SK-N-SH (cell line): Measurements from ENCODE around the gene RPA1. TPM values are rescaled to one million over a fixed set of nuclear protein-coding genes. Genes with fewer than 3 reads are reported as not detected.

Source experiments
- CTCF ChIA-PET: fragments of 300-600, 350-600 bp; formaldehyde crosslinking; extraction: SDS; loops from one replicate; lab custom pipeline; 2021; lab: Yijun Ruan, JAX
- POLR2A ChIA-PET: fragments of 350-600 bp; sonication (Branson Sonifier 250); formaldehyde crosslinking; extraction: SDS; loops from one replicate; lab custom pipeline; 2020; ENCODE audit warnings: antibody characterized with exemption, inconsistent platforms; lab: Yijun Ruan, JAX
- DNase-seq: peaks from one replicate; pipeline ENCODE4 v3.0.0; 2012
- H2AFZ ChIP-seq: fragments of 200-600 bp; sonication (generic); 2 replicates; pipeline ENCODE4 v1.8.1; 2016; ENCODE audit warnings: antibody characterized with exemption, mild to moderate bottlenecking, low read depth
- H3F3A ChIP-seq: fragments of 200-600 bp; sonication (generic); replicated peaks from 2 replicates; pipeline ENCODE3; 2016; ENCODE audit warnings: antibody characterized with exemption, mild to moderate bottlenecking; ENCODE audit not compliant: insufficient read depth
- H3K27ac ChIP-seq, 2 experiments: fragments of 200-500 bp in 1 of 2; fragments of 200-600 bp in 1 of 2; sonication (Bioruptor generic) in 1 of 2; sonication (generic), shearing (Covaris generic) in 1 of 2; 2 replicates each; pipeline versions ENCODE4 v1.5.1 to v1.6.1; 2014 to 2016; ENCODE audit warnings: low read depth in 2 of 2, inconsistent platforms in 1 of 2, low read length in 1 of 2, mild to moderate bottlenecking in 1 of 2, mixed read lengths in 1 of 2
- H3K27me3 ChIP-seq: fragments of 200-600 bp; sonication (generic), shearing (Covaris generic); 2 replicates; pipeline ENCODE4 v1.6.1; 2016; ENCODE audit warnings: mixed run types; ENCODE audit not compliant: insufficient read depth
- H3K36me3 ChIP-seq, 2 experiments: fragments of 200-500 bp in 1 of 2; fragments of 200-600 bp in 1 of 2; sonication (Bioruptor generic) in 1 of 2; sonication (generic) in 1 of 2; replicated peaks in 1 of 2; 2 replicates each; pipeline versions ENCODE3 to v1.5.1; 2014 to 2016; ENCODE audit warnings: low read length in 1 of 2, mild to moderate bottlenecking in 1 of 2; ENCODE audit not compliant: insufficient read depth in 2 of 2, control insufficient read depth in 1 of 2
- H3K4me1 ChIP-seq, 2 experiments: fragments of 200-500 bp in 1 of 2; fragments of 200-600 bp in 1 of 2; sonication (Bioruptor generic) in 1 of 2; sonication (generic), shearing (Covaris generic) in 1 of 2; 2 replicates each; pipeline versions ENCODE4 v1.5.1 to v1.6.1; 2014 to 2016; ENCODE audit warnings: low read depth in 1 of 2, low read length in 1 of 2, mixed run types in 1 of 2; ENCODE audit not compliant: insufficient read depth in 2 of 2, control insufficient read depth in 1 of 2
- H3K4me2 ChIP-seq: fragments of 200-600 bp; sonication (generic), shearing (Covaris generic); 2 replicates; pipeline ENCODE4 v1.6.1; 2017; ENCODE audit warnings: mixed run types
- H3K4me3 ChIP-seq, 2 experiments: fragments of 200-500 bp in 1 of 2; fragments of 200-600 bp in 1 of 2; sonication (Bioruptor generic) in 1 of 2; sonication (generic), shearing (Covaris generic) in 1 of 2; 2 replicates each; pipeline versions ENCODE4 v1.5.1 to v1.8.1; 2014 to 2016; ENCODE audit warnings: low read depth in 2 of 2, inconsistent platforms in 1 of 2, low read length in 1 of 2, mild to moderate bottlenecking in 1 of 2, mixed read lengths in 1 of 2, moderate library complexity in 1 of 2
- H3K79me2 ChIP-seq: fragments of 200-600 bp; sonication (generic); 2 replicates; pipeline ENCODE4 v1.8.1; 2017; ENCODE audit warnings: mild to moderate bottlenecking; ENCODE audit not compliant: insufficient read depth
- H3K9ac ChIP-seq: fragments of 200-600 bp; sonication (generic); 2 replicates; pipeline ENCODE4 v1.6.1; 2017; ENCODE audit warnings: mixed run types
- H3K9me2 ChIP-seq: fragments of 200-600 bp; sonication (generic); 2 replicates; pipeline ENCODE4 v1.6.1; 2017; ENCODE audit warnings: mixed run types
- H3K9me3 ChIP-seq: fragments of 200-600 bp; sonication (generic); 2 replicates; pipeline ENCODE4 v1.6.1; 2017; ENCODE audit warnings: mixed run types, mild to moderate bottlenecking, moderate library complexity
- H4K20me1 ChIP-seq: fragments of 200-600 bp; sonication (generic); 2 replicates; pipeline ENCODE4 v1.6.1; 2017; ENCODE audit warnings: mild to moderate bottlenecking, mixed run types; ENCODE audit not compliant: insufficient read depth
- CHD2 ChIP-seq: fragments of 150-350 bp; IDR thresholded peaks from 2 replicates; pipeline ENCODE4 v1.6.1; 2018; ENCODE audit warnings: low read length; ENCODE audit not compliant: partially characterized antibody
- EP300 ChIP-seq, 2 experiments: IDR thresholded peaks; 2 replicates each; pipeline versions ENCODE4 v1.4.0 to v1.6.1; 2012; ENCODE audit warnings: borderline replicate concordance in 1 of 2, low read depth in 1 of 2, low read length in 1 of 2
- FOXJ3 ChIP-seq: sonication (generic); formaldehyde crosslinking; IDR thresholded peaks from 2 replicates; pipeline ENCODE4 v1.5.1; 2020; ENCODE audit warnings: mild to moderate bottlenecking, missing genetic modification reagents
- GATA2 ChIP-seq: sonication (generic); formaldehyde crosslinking; IDR thresholded peaks from 2 replicates; pipeline ENCODE4 v1.5.0; 2020; ENCODE audit warnings: mild to moderate bottlenecking, missing genetic modification reagents
- JUND ChIP-seq: IDR thresholded peaks from 2 replicates; pipeline ENCODE4 v1.4.0; 2012
- MEF2A ChIP-seq: IDR thresholded peaks from 2 replicates; pipeline ENCODE4 v1.4.0; 2012; ENCODE audit warnings: low read depth, borderline replicate concordance
- NRF1 ChIP-seq: IDR thresholded peaks from 2 replicates; pipeline ENCODE4 v1.6.1; 2012; ENCODE audit warnings: low read depth, mild to moderate bottlenecking, low read length
- POLR2AphosphoS5 ChIP-seq: IDR thresholded peaks from 2 replicates; pipeline ENCODE4 v1.6.1; 2012; ENCODE audit warnings: low read depth, low read length
- RAD21 ChIP-seq: IDR thresholded peaks from 2 replicates; pipeline ENCODE4 v1.6.1; 2012; ENCODE audit warnings: mild to moderate bottlenecking, low read length
- SMC3 ChIP-seq: IDR thresholded peaks from 2 replicates; pipeline ENCODE4 v1.6.1; 2012; ENCODE audit warnings: low read depth, low read length, improper control_type of control experiment
- TCF12 ChIP-seq: IDR thresholded peaks from 2 replicates; pipeline ENCODE4 v1.4.0; 2012
- WGBS: methylation state at CpG from one replicate; pipeline ENCODE4 v1.1.6; 2017; ENCODE audit warnings: low lambda C conversion rate; 5-methylcytosine and 5-hydroxymethylcytosine counted together
- polyA plus RNA-seq, 3 experiments: library from polyadenylated mRNA; depleted of rRNA; stranded (reverse); fragments of >200 nt; gene quantifications; 2 replicates each; pipeline ENCODE4 v1.2.3, GENCODE V29; 2012
- TF ChIP-seq, protein P1 (sequence below): IDR thresholded peaks from 2 replicates; pipeline ENCODE4; 2012
- TF ChIP-seq, protein P2 (sequence below): IDR thresholded peaks from 2 replicates; pipeline ENCODE4 v1.4.0; 2012; ENCODE audit warnings: low read depth, borderline replicate concordance
- TF ChIP-seq, protein P3 (sequence below): IDR thresholded peaks from 2 replicates; pipeline ENCODE4 v1.6.1; 2012; ENCODE audit warnings: mild to moderate bottlenecking, low read depth, low read length, moderate library complexity
- TF ChIP-seq, protein P4 (sequence below): fragments of 150-350 bp; IDR thresholded peaks from 2 replicates; pipeline ENCODE4 v1.6.1; 2017; ENCODE audit warnings: antibody characterized with exemption, low read length, low read depth, borderline replicate concordance

The RPA1 gene
- polyA plus RNA-seq, 1 of the 3 experiments (the other 2 are of a cell fraction), result 47.2 TPM

DNA sequence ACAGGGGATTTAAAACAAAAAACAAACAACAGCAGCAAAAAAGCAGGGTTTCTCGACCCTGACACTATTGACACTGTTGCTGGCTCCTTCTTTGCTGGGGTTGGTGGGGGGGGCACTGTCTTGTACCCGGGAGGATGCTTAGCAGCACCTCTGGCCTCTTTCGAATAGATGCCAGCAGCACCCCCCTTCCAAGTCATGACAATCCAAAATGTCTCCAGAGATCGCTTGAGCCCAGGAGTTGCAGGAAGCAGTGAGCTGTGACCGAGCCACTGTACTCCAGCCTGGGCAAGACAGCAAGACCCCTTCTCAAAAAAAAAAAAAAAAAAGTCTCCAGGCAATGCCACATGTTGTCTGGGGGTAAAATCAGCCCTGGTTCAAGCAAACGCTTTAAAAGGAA is 47.6 kb upstream of the RPA1 start (continued):
- TF ChIP-seq, protein P1, sequence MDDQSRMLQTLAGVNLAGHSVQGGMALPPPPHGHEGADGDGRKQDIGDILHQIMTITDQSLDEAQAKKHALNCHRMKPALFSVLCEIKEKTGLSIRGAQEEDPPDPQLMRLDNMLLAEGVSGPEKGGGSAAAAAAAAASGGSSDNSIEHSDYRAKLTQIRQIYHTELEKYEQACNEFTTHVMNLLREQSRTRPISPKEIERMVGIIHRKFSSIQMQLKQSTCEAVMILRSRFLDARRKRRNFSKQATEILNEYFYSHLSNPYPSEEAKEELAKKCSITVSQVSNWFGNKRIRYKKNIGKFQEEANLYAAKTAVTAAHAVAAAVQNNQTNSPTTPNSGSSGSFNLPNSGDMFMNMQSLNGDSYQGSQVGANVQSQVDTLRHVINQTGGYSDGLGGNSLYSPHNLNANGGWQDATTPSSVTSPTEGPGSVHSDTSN, result no peak
- TF ChIP-seq GATA2, result no peak
- TF ChIP-seq, protein P2, sequence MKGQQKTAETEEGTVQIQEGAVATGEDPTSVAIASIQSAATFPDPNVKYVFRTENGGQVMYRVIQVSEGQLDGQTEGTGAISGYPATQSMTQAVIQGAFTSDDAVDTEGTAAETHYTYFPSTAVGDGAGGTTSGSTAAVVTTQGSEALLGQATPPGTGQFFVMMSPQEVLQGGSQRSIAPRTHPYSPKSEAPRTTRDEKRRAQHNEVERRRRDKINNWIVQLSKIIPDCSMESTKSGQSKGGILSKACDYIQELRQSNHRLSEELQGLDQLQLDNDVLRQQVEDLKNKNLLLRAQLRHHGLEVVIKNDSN, result no peak

DNA sequence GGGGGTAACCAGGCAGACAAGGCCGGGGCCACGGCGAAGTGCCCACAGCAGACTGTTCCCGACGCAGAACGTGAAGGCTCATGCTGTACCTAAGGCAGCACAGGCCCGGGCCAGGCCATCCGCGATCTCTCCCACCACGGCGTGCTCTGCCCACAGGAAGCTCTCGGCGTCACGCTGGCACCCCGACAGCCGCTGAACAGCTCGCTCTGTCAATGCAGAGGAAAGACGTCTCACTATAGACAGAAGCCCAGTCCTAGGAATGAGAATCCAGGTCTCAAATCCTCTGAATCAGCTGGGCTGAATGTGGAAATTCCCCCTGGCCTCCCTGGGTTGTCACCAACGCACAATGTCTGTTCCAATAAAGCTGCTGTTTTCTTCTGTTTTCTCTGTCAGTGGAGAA is 46.5 kb upstream of the RPA1 start:
- WGBS, result 90% methylated on average over 18 of the region's 19 CpGs
- POLR2A ChIA-PET, result interaction anchor here (1.3 to 2.2 kb wide), 2 partner anchors 58 to 66 kb away, joined by 5 to 9 read pairs; partner anchors contain the start of gene WDR81
- Histone ChIP-seq H3K27ac (peak overlapping the region in 1 of 2 experiments; percentile 18; a peak in 2 of 4 replicates), H2AFZ (no peak overlapping the region), H3K9me3 (no peaks in the 10 kb centered on the region)
- DNase-seq, result no peak
- no peak for TF ChIP-seq FOXJ3 (CRISPR knock-in tag)
- TF ChIP-seq, protein P3, sequence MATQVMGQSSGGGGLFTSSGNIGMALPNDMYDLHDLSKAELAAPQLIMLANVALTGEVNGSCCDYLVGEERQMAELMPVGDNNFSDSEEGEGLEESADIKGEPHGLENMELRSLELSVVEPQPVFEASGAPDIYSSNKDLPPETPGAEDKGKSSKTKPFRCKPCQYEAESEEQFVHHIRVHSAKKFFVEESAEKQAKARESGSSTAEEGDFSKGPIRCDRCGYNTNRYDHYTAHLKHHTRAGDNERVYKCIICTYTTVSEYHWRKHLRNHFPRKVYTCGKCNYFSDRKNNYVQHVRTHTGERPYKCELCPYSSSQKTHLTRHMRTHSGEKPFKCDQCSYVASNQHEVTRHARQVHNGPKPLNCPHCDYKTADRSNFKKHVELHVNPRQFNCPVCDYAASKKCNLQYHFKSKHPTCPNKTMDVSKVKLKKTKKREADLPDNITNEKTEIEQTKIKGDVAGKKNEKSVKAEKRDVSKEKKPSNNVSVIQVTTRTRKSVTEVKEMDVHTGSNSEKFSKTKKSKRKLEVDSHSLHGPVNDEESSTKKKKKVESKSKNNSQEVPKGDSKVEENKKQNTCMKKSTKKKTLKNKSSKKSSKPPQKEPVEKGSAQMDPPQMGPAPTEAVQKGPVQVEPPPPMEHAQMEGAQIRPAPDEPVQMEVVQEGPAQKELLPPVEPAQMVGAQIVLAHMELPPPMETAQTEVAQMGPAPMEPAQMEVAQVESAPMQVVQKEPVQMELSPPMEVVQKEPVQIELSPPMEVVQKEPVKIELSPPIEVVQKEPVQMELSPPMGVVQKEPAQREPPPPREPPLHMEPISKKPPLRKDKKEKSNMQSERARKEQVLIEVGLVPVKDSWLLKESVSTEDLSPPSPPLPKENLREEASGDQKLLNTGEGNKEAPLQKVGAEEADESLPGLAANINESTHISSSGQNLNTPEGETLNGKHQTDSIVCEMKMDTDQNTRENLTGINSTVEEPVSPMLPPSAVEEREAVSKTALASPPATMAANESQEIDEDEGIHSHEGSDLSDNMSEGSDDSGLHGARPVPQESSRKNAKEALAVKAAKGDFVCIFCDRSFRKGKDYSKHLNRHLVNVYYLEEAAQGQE, result no peak
- no peak for TF ChIP-seq MEF2A
- TF ChIP-seq JUND, result no peak
- TF ChIP-seq TCF12, result no peak
- no peak for TF ChIP-seq EP300 (IDR thresholded peaks at IDR 0.05; ENCODE audit: borderline replicate concordance in 1 of 2, low read depth in 1 of 2, low read length in 1 of 2)
- TF ChIP-seq, protein P4, sequence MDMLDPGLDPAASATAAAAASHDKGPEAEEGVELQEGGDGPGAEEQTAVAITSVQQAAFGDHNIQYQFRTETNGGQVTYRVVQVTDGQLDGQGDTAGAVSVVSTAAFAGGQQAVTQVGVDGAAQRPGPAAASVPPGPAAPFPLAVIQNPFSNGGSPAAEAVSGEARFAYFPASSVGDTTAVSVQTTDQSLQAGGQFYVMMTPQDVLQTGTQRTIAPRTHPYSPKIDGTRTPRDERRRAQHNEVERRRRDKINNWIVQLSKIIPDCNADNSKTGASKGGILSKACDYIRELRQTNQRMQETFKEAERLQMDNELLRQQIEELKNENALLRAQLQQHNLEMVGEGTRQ, result no peak
- no peak for TF ChIP-seq CHD2
- TF ChIP-seq POLR2AphosphoS5, result no peak
- TF ChIP-seq NRF1, result no peak
- TF ChIP-seq SMC3, result no peak
- TF ChIP-seq RAD21, result no peak
- TF ChIP-seq, all 33 proteins: peak for 0
- peaks cover 14 to 27% of the 10 kb centered on the region in 2 experiments; a peak in 3 of 4 replicates for H3K4me1 ChIP-seq
- no peaks in the 10 kb centered on the region for H3K27me3 ChIP-seq
- peaks cover 13 to 28% of the 10 kb centered on the region in 2 experiments for H3K36me3 ChIP-seq
- H3K9ac ChIP-seq, result no peak overlapping the region
- H3K4me3 ChIP-seq, result no peak overlapping the region
- no peak overlapping the region for H3K4me2 ChIP-seq
- no peaks in the 10 kb centered on the region for H4K20me1 ChIP-seq
- H3K79me2 ChIP-seq, result 0 out of 2 replicates have a peak, but pooled peaks cover 9% of the 10 kb centered on the region
- peaks cover 40% of the 10 kb centered on the region for H3F3A ChIP-seq
- H3K9me2 ChIP-seq, result no peaks in the 10 kb centered on the region
- CTCF ChIA-PET, result interaction anchor here (0.7 to 7.9 kb wide), 27 partner anchors 8 to 209 kb away, joined by 3 to 112 read pairs (median 4); partner anchors contain the start of genes RILP, SERPINF1 and WDR81
